ENCODE data around the gene HTT. TPM values are rescaled to one million over a fixed set of nuclear protein-coding genes. Genes with fewer than 3 reads are reported as not detected.
A peak's percentile ranks its signal among the peaks of the same experiment; 100 is the strongest.

HTT gene
- total and polyA plus RNA-seq, 4 donors = 5.1 to 82.7 (median 41.1) TPM

DNA sequence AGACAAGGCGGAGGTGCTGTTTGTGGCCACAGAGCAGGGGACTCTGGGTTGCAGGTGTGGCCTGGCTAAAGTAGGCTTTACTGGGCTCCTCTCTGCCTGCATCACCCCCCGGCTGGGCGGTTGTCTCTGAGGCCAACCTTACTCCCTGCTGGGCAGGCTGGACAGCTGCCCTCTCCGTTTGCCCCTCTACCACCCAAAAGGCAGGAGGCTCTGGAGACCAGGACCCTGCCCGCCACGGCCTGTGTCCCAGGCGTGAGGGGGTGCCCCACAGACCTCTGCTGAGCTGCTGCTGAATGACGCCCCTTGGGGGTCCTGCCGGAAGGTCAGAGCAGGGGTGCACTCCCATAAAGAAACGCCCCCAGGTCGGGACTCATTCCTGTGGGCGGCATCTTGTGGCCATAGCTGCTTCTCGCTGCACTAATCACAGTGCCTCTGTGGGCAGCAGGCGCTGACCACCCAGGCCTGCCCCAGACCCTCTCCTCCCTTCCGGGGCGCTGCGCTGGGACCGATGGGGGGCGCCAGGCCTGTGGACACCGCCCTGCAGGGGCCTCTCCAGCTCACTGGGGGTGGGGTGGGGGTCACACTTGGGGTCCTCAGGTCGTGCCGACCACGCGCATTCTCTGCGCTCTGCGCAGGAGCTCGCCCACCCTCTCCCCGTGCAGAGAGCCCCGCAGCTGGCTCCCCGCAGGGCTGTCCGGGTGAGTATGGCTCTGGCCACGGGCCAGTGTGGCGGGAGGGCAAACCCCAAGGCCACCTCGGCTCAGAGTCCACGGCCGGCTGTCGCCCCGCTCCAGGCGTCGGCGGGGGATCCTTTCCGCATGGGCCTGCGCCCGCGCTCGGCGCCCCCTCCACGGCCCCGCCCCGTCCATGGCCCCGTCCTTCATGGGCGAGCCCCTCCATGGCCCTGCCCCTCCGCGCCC lies 1.1 kb upstream of the HTT start:
- no peaks in the 10 kb centered on the region for H3K4me1 ChIP-seq (ENCODE audit: control insufficient read depth in 1 of 2, insufficient read depth in 2 of 2, low read length in 2 of 2)
- DNase-seq (peak in 1 of 2 donors; percentile 64), ATAC-seq (ENCODE audit: low FRiP score) (peak; percentile 0)
- no peaks in the 10 kb centered on the region for H3K9me3 ChIP-seq (ENCODE audit: control insufficient read depth, low read length)
- intact Hi-C loops (cut with DNase I) = no loop called here
- no peaks in the 10 kb centered on the region for H3K36me3 ChIP-seq (ENCODE audit: control insufficient read depth in 1 of 2, insufficient read depth in 2 of 2, low read length in 1 of 2)
- 9% methylated on average over 42 to 54 of the region's 54 CpGs for WGBS, 2 donors
- H3K27me3 ChIP-seq (ENCODE audit: control insufficient read depth in 1 of 2, insufficient read depth in 2 of 2, low read length in 1 of 2) = no peaks in the 10 kb centered on the region
- H3K4me3 ChIP-seq (ENCODE audit: low read length in 2 of 2) = peak overlapping the region; percentile 62 to 70
- H3K27ac ChIP-seq (ENCODE audit: low read depth in 1 of 2, low read length in 2 of 2) = no peak overlapping the region

DNA sequence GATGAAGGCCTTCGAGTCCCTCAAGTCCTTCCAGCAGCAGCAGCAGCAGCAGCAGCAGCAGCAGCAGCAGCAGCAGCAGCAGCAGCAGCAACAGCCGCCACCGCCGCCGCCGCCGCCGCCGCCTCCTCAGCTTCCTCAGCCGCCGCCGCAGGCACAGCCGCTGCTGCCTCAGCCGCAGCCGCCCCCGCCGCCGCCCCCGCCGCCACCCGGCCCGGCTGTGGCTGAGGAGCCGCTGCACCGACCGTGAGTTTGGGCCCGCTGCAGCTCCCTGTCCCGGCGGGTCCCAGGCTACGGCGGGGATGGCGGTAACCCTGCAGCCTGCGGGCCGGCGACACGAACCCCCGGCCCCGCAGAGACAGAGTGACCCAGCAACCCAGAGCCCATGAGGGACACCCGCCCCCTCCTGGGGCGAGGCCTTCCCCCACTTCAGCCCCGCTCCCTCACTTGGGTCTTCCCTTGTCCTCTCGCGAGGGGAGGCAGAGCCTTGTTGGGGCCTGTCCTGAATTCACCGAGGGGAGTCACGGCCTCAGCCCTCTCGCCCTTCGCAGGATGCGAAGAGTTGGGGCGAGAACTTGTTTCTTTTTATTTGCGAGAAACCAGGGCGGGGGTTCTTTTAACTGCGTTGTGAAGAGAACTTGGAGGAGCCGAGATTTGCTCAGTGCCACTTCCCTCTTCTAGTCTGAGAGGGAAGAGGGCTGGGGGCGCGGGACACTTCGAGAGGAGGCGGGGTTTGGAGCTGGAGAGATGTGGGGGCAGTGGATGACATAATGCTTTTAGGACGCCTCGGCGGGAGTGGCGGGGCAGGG lies 568 bp downstream of the HTT start:
- Histone ChIP-seq H3K27me3 (ENCODE audit: control insufficient read depth in 1 of 2, insufficient read depth in 2 of 2, low read length in 1 of 2) (no peaks in the 10 kb centered on the region), H3K4me3 (ENCODE audit: low read length in 2 of 2) (peak overlapping the region; percentile 55 to 83), H3K27ac (ENCODE audit: low read depth in 1 of 2, low read length in 2 of 2) (peak overlapping the region in 1 of 2 donors; percentile 60), H3K9me3 (ENCODE audit: control insufficient read depth, low read length) (no peaks in the 10 kb centered on the region), H3K4me1 (ENCODE audit: control insufficient read depth in 1 of 2, insufficient read depth in 2 of 2, low read length in 2 of 2) (no peaks in the 10 kb centered on the region), H3K36me3 (ENCODE audit: control insufficient read depth in 1 of 2, insufficient read depth in 2 of 2, low read length in 1 of 2) (no peaks in the 10 kb centered on the region)
- peak; percentile 83 to 85 for DNase-seq
- ATAC-seq (ENCODE audit: low FRiP score) = no peak
- intact Hi-C loops (cut with DNase I) = no loop called here
- WGBS, 2 donors = 0% methylated on average over 34 to 60 of the region's 60 CpGs

DNA sequence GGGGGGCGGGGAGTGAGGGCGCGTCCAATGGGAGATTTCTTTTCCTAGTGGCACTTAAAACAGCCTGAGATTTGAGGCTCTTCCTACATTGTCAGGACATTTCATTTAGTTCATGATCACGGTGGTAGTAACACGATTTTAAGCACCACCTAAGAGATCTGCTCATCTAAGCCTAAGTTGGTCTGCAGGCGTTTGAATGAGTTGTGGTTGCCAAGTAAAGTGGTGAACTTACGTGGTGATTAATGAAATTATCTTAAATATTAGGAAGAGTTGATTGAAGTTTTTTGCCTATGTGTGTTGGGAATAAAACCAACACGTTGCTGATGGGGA lies 1.1 kb downstream of the HTT start:
- H3K4me1 ChIP-seq (ENCODE audit: control insufficient read depth in 1 of 2, insufficient read depth in 2 of 2, low read length in 2 of 2) = no peaks in the 10 kb centered on the region
- DNase-seq (no peak), ATAC-seq (ENCODE audit: low FRiP score) (no peak)
- H3K36me3 ChIP-seq (ENCODE audit: control insufficient read depth in 1 of 2, insufficient read depth in 2 of 2, low read length in 1 of 2) = no peaks in the 10 kb centered on the region
- no peaks in the 10 kb centered on the region for H3K27me3 ChIP-seq (ENCODE audit: control insufficient read depth in 1 of 2, insufficient read depth in 2 of 2, low read length in 1 of 2)
- intact Hi-C loops (cut with DNase I) = no loop called here
- WGBS, 2 donors = 1 to 2% methylated on average over 7 to 8 of the region's 8 CpGs
- H3K4me3 ChIP-seq (ENCODE audit: low read length in 2 of 2) = peak overlapping the region; percentile 55 to 83
- no peaks in the 10 kb centered on the region for H3K9me3 ChIP-seq (ENCODE audit: control insufficient read depth, low read length)
- no peak overlapping the region for H3K27ac ChIP-seq (ENCODE audit: low read depth in 1 of 2, low read length in 2 of 2)

DNA sequence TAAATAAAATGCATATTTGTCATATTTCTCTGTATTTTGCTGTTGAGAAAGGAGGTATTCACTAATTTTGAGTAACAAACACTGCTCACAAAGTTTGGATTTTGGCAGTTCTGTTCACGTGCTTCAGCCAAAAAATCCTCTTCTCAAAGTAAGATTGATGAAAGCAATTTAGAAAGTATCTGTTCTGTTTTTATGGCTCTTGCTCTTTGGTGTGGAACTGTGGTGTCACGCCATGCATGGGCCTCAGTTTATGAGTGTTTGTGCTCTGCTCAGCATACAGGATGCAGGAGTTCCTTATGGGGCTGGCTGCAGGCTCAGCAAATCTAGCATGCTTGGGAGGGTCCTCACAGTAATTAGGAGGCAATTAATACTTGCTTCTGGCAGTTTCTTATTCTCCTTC lies 3.3 kb downstream of the HTT start:
- H3K27ac ChIP-seq (ENCODE audit: low read depth in 1 of 2, low read length in 2 of 2) = no peak overlapping the region
- no peaks in the 10 kb centered on the region for H3K9me3 ChIP-seq (ENCODE audit: control insufficient read depth, low read length)
- WGBS, 2 donors = 77 to 78% methylated on average over 2 of the region's 2 CpGs
- no peaks in the 10 kb centered on the region for H3K36me3 ChIP-seq (ENCODE audit: control insufficient read depth in 1 of 2, insufficient read depth in 2 of 2, low read length in 1 of 2)
- H3K27me3 ChIP-seq (ENCODE audit: control insufficient read depth in 1 of 2, insufficient read depth in 2 of 2, low read length in 1 of 2) = no peaks in the 10 kb centered on the region
- intact Hi-C loops (cut with DNase I) = no loop called here
- no peaks in the 10 kb centered on the region for H3K4me1 ChIP-seq (ENCODE audit: control insufficient read depth in 1 of 2, insufficient read depth in 2 of 2, low read length in 2 of 2)
- no peak for ATAC-seq (ENCODE audit: low FRiP score)
- no peak for DNase-seq
- no peak overlapping the region for H3K4me3 ChIP-seq (ENCODE audit: low read length in 2 of 2)

DNA sequence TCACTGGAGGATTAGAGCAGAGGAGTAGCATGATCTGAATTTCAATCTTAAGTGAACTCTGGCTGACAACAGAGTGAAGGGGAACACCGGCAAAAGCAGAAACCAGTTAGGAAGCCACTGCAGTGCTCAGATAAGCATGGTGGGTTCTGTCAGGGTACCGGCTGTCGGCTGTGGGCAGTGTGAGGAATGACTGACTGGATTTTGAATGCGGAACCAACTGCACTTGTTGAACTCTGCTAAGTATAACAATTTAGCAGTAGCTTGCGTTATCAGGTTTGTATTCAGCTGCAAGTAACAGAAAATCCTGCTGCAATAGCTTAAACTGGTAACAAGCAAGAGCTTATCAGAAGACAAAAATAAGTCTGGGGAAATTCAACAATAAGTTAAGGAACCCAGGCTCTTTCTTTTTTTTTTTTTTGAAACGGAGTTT lies 5.2 kb downstream of the HTT start:
- Histone ChIP-seq H3K4me1 (ENCODE audit: control insufficient read depth in 1 of 2, insufficient read depth in 2 of 2, low read length in 2 of 2) (no peaks in the 10 kb centered on the region), H3K27ac (ENCODE audit: low read depth in 1 of 2, low read length in 2 of 2) (no peak overlapping the region), H3K36me3 (ENCODE audit: control insufficient read depth in 1 of 2, insufficient read depth in 2 of 2, low read length in 1 of 2) (no peaks in the 10 kb centered on the region), H3K9me3 (ENCODE audit: control insufficient read depth, low read length) (no peaks in the 10 kb centered on the region), H3K27me3 (ENCODE audit: control insufficient read depth in 1 of 2, insufficient read depth in 2 of 2, low read length in 1 of 2) (no peaks in the 10 kb centered on the region), H3K4me3 (ENCODE audit: low read length in 2 of 2) (no peak overlapping the region)
- DNase-seq (no peak), ATAC-seq (ENCODE audit: low FRiP score) (no peak)
- intact Hi-C loops (cut with DNase I) = no loop called here
- WGBS, 2 donors = 86% methylated on average over 6 of the region's 6 CpGs

DNA sequence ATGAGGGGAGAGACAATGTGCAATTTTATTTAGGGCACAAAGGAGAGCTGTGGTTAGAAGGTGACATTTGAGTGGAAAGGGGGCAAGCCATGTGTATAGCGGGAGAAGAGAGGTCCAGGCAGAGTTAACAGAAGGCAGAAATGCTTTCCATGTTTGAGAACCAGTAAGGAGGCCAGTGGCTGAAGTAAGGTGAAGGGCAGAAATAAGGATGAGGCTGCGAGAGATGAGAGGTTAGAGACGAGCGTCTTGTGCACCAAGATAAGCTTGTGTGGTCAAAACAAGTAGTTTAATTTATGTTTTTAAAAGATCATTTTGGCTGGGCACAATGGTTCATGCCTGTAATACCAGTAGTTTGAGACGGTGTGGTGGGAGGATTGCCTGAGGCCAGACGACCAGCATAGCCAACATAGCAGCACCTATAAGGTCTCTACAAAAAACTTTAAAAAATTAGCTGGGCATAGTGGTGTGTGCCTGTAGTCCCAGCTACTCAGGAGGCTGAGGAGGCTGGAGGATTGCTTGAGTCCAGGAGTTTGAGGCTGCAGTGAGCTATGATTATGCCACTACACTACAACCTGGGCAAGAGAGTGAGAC lies 8.5 kb downstream of the HTT start:
- no peak overlapping the region for H3K4me3 ChIP-seq (ENCODE audit: low read length in 2 of 2)
- no peaks in the 10 kb centered on the region for H3K9me3 ChIP-seq (ENCODE audit: control insufficient read depth, low read length)
- no peaks in the 10 kb centered on the region for H3K4me1 ChIP-seq (ENCODE audit: control insufficient read depth in 1 of 2, insufficient read depth in 2 of 2, low read length in 2 of 2)
- ATAC-seq (ENCODE audit: low FRiP score) (no peak), DNase-seq (no peak)
- WGBS, 2 donors = 73 to 80% methylated on average over 6 of the region's 6 CpGs
- H3K27ac ChIP-seq (ENCODE audit: low read depth in 1 of 2, low read length in 2 of 2) = no peak overlapping the region
- intact Hi-C loops (cut with DNase I) = no loop called here
- no peaks in the 10 kb centered on the region for H3K27me3 ChIP-seq (ENCODE audit: control insufficient read depth in 1 of 2, insufficient read depth in 2 of 2, low read length in 1 of 2)
- peaks cover 2 to 3% of the 10 kb centered on the region in 2 donors for H3K36me3 ChIP-seq (ENCODE audit: control insufficient read depth in 1 of 2, insufficient read depth in 2 of 2, low read length in 1 of 2)

DNA sequence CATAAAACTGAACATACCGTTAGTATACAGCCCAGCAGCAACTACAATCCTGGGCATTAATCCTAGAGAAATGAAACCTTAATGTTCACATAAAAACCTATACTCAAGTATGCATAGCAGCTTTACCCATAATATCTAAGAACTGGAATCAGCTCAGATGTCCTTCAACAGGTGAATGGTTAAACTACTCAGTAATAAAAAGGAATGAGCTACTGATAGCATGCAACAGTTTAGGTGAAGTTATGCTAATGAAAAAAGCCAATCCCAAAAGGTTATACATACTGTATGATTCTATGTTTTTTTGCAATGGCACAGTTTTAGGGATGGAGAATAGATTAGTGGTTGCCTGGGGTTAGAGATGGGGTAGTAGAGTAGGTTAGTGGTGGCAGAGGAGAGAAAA lies 9.3 kb downstream of the HTT start:
- 22 to 68% methylated on average over 1 of the region's 1 CpG for WGBS, 2 donors
- ATAC-seq (ENCODE audit: low FRiP score) (no peak), DNase-seq (no peak)
- no peak overlapping the region for H3K27ac ChIP-seq (ENCODE audit: low read depth in 1 of 2, low read length in 2 of 2)
- H3K4me3 ChIP-seq (ENCODE audit: low read length in 2 of 2) = no peak overlapping the region
- H3K36me3 ChIP-seq (ENCODE audit: control insufficient read depth in 1 of 2, insufficient read depth in 2 of 2, low read length in 1 of 2) = peaks cover 2 to 3% of the 10 kb centered on the region in 2 donors
- intact Hi-C loops (cut with DNase I) = no loop called here
- H3K4me1 ChIP-seq (ENCODE audit: control insufficient read depth in 1 of 2, insufficient read depth in 2 of 2, low read length in 2 of 2) = no peaks in the 10 kb centered on the region
- no peaks in the 10 kb centered on the region for H3K27me3 ChIP-seq (ENCODE audit: control insufficient read depth in 1 of 2, insufficient read depth in 2 of 2, low read length in 1 of 2)
- H3K9me3 ChIP-seq (ENCODE audit: control insufficient read depth, low read length) = no peaks in the 10 kb centered on the region

DNA sequence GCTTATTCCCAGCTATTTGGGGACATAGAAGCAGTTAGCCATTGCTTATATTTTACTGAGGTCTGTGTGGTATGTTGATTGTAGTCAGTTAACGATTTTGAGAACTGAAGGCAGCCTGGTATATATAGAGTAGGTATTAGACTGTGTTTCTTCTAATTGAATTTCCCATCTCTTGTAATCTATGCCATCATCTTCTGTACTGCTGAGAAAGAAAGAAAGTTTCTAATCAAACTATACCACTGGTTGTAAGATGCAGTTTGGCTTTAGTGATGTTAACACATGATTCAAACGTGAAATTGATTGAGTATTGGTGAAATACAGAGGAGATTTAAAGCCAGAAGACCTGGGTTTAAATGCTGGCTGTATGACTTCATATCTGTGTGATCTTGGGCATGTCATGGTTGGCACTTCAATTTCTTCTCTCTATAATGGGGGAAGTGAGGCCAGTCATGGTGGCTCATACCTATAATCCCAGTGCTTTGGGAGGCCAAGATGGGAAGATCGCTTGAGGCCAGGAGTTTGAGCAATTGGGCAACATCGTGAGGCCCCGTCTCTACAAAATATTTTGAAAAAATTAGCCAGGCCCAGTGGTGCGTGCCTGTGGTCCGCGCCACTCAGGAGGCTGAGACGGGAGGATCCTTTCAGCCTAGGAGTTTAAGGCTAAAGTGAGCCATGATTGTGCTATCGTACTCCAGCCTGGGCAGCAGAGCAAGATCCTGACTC lies 11.6 kb downstream of the HTT start:
- intact Hi-C loops (cut with DNase I) = no loop called here
- ATAC-seq (ENCODE audit: low FRiP score) (no peak), DNase-seq (no peak)
- H3K4me3 ChIP-seq (ENCODE audit: low read length in 2 of 2) = no peak overlapping the region
- no peaks in the 10 kb centered on the region for H3K9me3 ChIP-seq (ENCODE audit: control insufficient read depth, low read length)
- no peak overlapping the region for H3K27ac ChIP-seq (ENCODE audit: low read depth in 1 of 2, low read length in 2 of 2)
- 93 to 94% methylated on average over 10 of the region's 10 CpGs for WGBS, 2 donors
- H3K27me3 ChIP-seq (ENCODE audit: control insufficient read depth in 1 of 2, insufficient read depth in 2 of 2, low read length in 1 of 2) = no peaks in the 10 kb centered on the region
- H3K4me1 ChIP-seq (ENCODE audit: control insufficient read depth in 1 of 2, insufficient read depth in 2 of 2, low read length in 2 of 2) = no peaks in the 10 kb centered on the region
- H3K36me3 ChIP-seq (ENCODE audit: control insufficient read depth in 1 of 2, insufficient read depth in 2 of 2, low read length in 1 of 2) = peaks cover 2 to 3% of the 10 kb centered on the region in 2 donors

Data from aorta (tissue), 5 donors.